K562 (cell line): ENCODE data around the gene AKAP13. TPM values are rescaled to one million over a fixed set of nuclear protein-coding genes. Genes with fewer than 3 reads are reported as not detected.

Experiments used
- ATAC-seq: fragments of 200-7000 bp; cut with Tn5 transposase; 3 replicates; pipeline ENCODE4 v1.9.1; 2020; ENCODE audit warnings: moderate library complexity
- BruUV-seq: library from RNA; stranded (reverse); fragments of 400-500 nt; replicated peaks from 2 replicates; lab custom pipeline; 2021; lab: Mats Ljungman, UMichigan
- CTCF ChIA-PET: fragments of 300-600 bp; formaldehyde crosslinking; extraction: SDS; loops from one replicate; lab custom pipeline; 2021; ENCODE audit warnings: low intra/inter-chr PET ratio; lab: Yijun Ruan, JAX
- POLR2A ChIA-PET: fragments of 300-600, 350-650 bp; sonication (Branson Sonifier 250); formaldehyde crosslinking; extraction: SDS; loops from one replicate; lab custom pipeline; 2021; ENCODE audit warnings: antibody characterized with exemption, inconsistent platforms; lab: Yijun Ruan, JAX
- DNase-seq, 4 experiments: peaks; one replicate each; pipeline versions ENCODE4 v3.0.0 to v3.0.0-alpha.2; 2011 to 2018; ENCODE audit warnings: low spot score in 3 of 4, mixed read lengths in 3 of 4; ENCODE audit errors: extremely low read depth in 1 of 4
- FAIRE-seq: peaks from 2 replicates; lab custom pipeline; 2011; peaks lifted over from hg19 to GRCh38; lab: Jason Lieb, UNC
- H2AFZ ChIP-seq: 2 replicates; pipeline ENCODE4 v1.6.0; 2011; ENCODE audit warnings: low read depth, low read length, control low read depth, inconsistent platforms
- H3K27ac ChIP-seq: fragments of 200-600 bp; 3 replicates; pipeline ENCODE4 v1.8.0; 2011; ENCODE audit warnings: low read depth, mild to moderate bottlenecking, control low read depth, inconsistent platforms, low read length, moderate library complexity, mixed read lengths; ENCODE audit errors: extremely low read depth
- H3K27me3 ChIP-seq, 2 experiments: fragments of 300-600 bp in 1 of 2; 2 replicates in 1 of 2; 3 replicates in 1 of 2; pipeline versions ENCODE4 v1.6.0 to v1.8.0; 2011; ENCODE audit warnings: inconsistent platforms in 2 of 2, low read length in 2 of 2, mild to moderate bottlenecking in 1 of 2, mixed read lengths in 1 of 2, moderate library complexity in 1 of 2; ENCODE audit not compliant: control insufficient read depth in 2 of 2, insufficient read depth in 2 of 2
- H3K36me3 ChIP-seq: fragments of 300-600 bp; 3 replicates; pipeline ENCODE4 v1.8.0; 2011; ENCODE audit warnings: mild to moderate bottlenecking, low read length, inconsistent platforms; ENCODE audit not compliant: control insufficient read depth, insufficient read depth
- H3K4me1 ChIP-seq, 2 experiments: fragments of 200-600 bp in 1 of 2; replicated peaks in 1 of 2; 2 replicates in 1 of 2; 3 replicates in 1 of 2; pipeline versions ENCODE4 v1.5.1 to v1.8.0; 2011; ENCODE audit warnings: inconsistent platforms in 2 of 2, low read length in 2 of 2, mild to moderate bottlenecking in 1 of 2, mixed read lengths in 1 of 2, moderate library complexity in 1 of 2; ENCODE audit not compliant: control insufficient read depth in 2 of 2, insufficient read depth in 2 of 2
- H3K4me2 ChIP-seq: 2 replicates; pipeline ENCODE4 v1.6.1; 2011; ENCODE audit warnings: low read length, control low read depth, inconsistent platforms, mixed read lengths; ENCODE audit not compliant: insufficient read depth
- H3K4me3 ChIP-seq: fragments of 200-600 bp; sonication (generic), shearing (Covaris generic); 2 replicates; pipeline ENCODE4 v1.5.1; 2016; ENCODE audit warnings: control low read depth, inconsistent platforms
- H3K79me2 ChIP-seq: fragments of 200-600 bp; 3 replicates; pipeline ENCODE4 v1.8.0; 2011; ENCODE audit warnings: low read length, inconsistent platforms; ENCODE audit not compliant: control insufficient read depth, insufficient read depth
- H3K9ac ChIP-seq, 2 experiments: 2 replicates each; pipeline versions ENCODE4 v1.6.0 to v1.6.1; 2011; ENCODE audit warnings: low read depth in 2 of 2, low read length in 2 of 2, control low read depth in 1 of 2, inconsistent platforms in 1 of 2, mild to moderate bottlenecking in 1 of 2, mixed read lengths in 1 of 2; ENCODE audit not compliant: insufficient read depth in 1 of 2
- H3K9me1 ChIP-seq: one replicate; pipeline ENCODE4 v1.6.0; 2011; ENCODE audit warnings: inconsistent platforms, mild to moderate bottlenecking, low read length, moderate library complexity; ENCODE audit not compliant: control insufficient read depth, insufficient read depth
- H3K9me3 ChIP-seq: replicated peaks from 2 replicates; pipeline ENCODE4 v1.5.1; 2011; ENCODE audit warnings: low read depth, low read length, inconsistent platforms; ENCODE audit not compliant: control insufficient read depth, insufficient read depth
- H4K20me1 ChIP-seq: replicated peaks from 2 replicates; pipeline ENCODE4 v1.6.1; 2011; ENCODE audit warnings: low read length, inconsistent platforms, mixed read lengths; ENCODE audit not compliant: control insufficient read depth, insufficient read depth
- BRD9 ChIP-seq: fragments of 450-650 bp; IDR thresholded peaks from 2 replicates; pipeline ENCODE4 v1.6.1; 2018; ENCODE audit warnings: low read depth; ENCODE audit not compliant: partially characterized antibody
- E2F1 ChIP-seq: sonication (generic); formaldehyde crosslinking; IDR thresholded peaks from 2 replicates; pipeline ENCODE4 v1.8.1; 2023; ENCODE audit warnings: mild to moderate bottlenecking, missing genetic modification reagents, moderate library complexity
- EGR1 ChIP-seq: fragments of 450-650 bp; conservative IDR thresholded peaks from 2 replicates; pipeline ENCODE4 v1.6.1; 2017; ENCODE audit warnings: mild to moderate bottlenecking
- HNRNPUL1 ChIP-seq: fragments of 200-400 bp; formaldehyde crosslinking; IDR thresholded peaks from 2 replicates; pipeline ENCODE4 v1.6.1; 2017; ENCODE audit warnings: low read length
- MEF2D ChIP-seq: conservative IDR thresholded peaks from 2 replicates; pipeline ENCODE4 v1.6.1; 2016; ENCODE audit warnings: low read depth, missing genetic modification characterization, missing compliant biosample characterization
- POLR2B ChIP-seq: fragments of 450-650 bp; IDR thresholded peaks from 2 replicates; pipeline ENCODE4 v1.6.1; 2018; ENCODE audit warnings: low read depth; ENCODE audit not compliant: partially characterized antibody
- SRSF1 ChIP-seq: fragments of 200-400 bp; formaldehyde crosslinking; IDR thresholded peaks from 2 replicates; pipeline ENCODE4 v1.6.1; 2017; ENCODE audit warnings: mild to moderate bottlenecking, low read depth, low read length, moderate library complexity
- TAL1 ChIP-seq: fragments of 450-650 bp; IDR thresholded peaks from 2 replicates; pipeline ENCODE4 v1.6.1; 2016; ENCODE audit warnings: mild to moderate bottlenecking
- U2AF2 ChIP-seq: fragments of 200-400 bp; formaldehyde crosslinking; optimal IDR thresholded peaks from 2 replicates; pipeline ENCODE3; 2017; ENCODE audit warnings: low read depth, mild to moderate bottlenecking, low read length
- ZNF12 ChIP-seq: sonication (generic); formaldehyde crosslinking; IDR thresholded peaks from 2 replicates; pipeline ENCODE4 v1.4.0; 2020; ENCODE audit warnings: mild to moderate bottlenecking, missing genetic modification reagents
- ZNF224 ChIP-seq: sonication (generic); formaldehyde crosslinking; IDR thresholded peaks from 2 replicates; pipeline ENCODE4 v1.8.0; 2022; ENCODE audit warnings: mild to moderate bottlenecking, missing genetic modification reagents
- ZNF57 ChIP-seq: fragments of 450-650 bp; formaldehyde crosslinking; IDR thresholded peaks from 2 replicates; pipeline ENCODE4 v1.4.0; 2020; ENCODE audit warnings: mild to moderate bottlenecking, moderate library complexity
- ZNF699 ChIP-seq: fragments of 250-450 bp; sonication (Bioruptor Pico); IDR thresholded peaks from 2 replicates; pipeline ENCODE4 v1.8.0; 2021; ENCODE audit warnings: mild to moderate bottlenecking, moderate library complexity; ENCODE audit not compliant: insufficient replicate concordance
- WGBS: fragments of 100-300 bp; shearing (Covaris generic); methylation state at CpG from one replicate; pipeline ENCODE4 v1.1.6; 2016; ENCODE audit warnings: low coverage, mixed read lengths; ENCODE audit not compliant: insufficient coverage; ENCODE audit errors: missing lambda C conversion rate; 5-methylcytosine and 5-hydroxymethylcytosine counted together
- in situ Hi-C: fragments of 300-500 bp; cut with MboI; formaldehyde crosslinking; loops from 4 replicates; pipeline ENCODE4 v1.15.0; 2018; ENCODE audit warnings: inconsistent platforms, mixed read lengths
- intact Hi-C: fragments of 100-400 bp; cut with micrococcal nuclease; formaldehyde crosslinking; loops from 2 replicates; pipeline ENCODE4 v1.14.2; 2022
- polyA plus RNA-seq, 8 experiments: library from polyadenylated mRNA; depleted of rRNA in 4 of 8; stranded (reverse) in 5 of 8; unstranded in 3 of 8; fragments of >200 nt; fragmentation: Nextera tagmentation in 2 of 8; fragmentation: Illumina TruSeq in 1 of 8; extraction: Ambion mirVana in 2 of 8; extraction: Trizol in 1 of 8; gene quantifications; 2 replicates each; pipeline versions ENCODE4 v1.2.1 to v1.2.3, GENCODE V29; 2011 to 2014; ENCODE audit warnings: inconsistent platforms in 1 of 8, missing spikeins in 1 of 8
- total RNA-seq, 7 experiments: library from RNA; depleted of rRNA in 6 of 7; stranded (reverse); fragments of >200 nt in 6 of 7; fragmentation: Illumina TruSeq in 2 of 7; extraction: Trizol in 2 of 7; gene quantifications; 2 replicates each; pipeline versions ENCODE4 v1.2.1 to v1.2.3, GENCODE V29; 2011 to 2021; ENCODE audit warnings: low replicate concordance in 1 of 7
- TF ChIP-seq, protein P1 (sequence below): fragments of 250-450 bp; sonication (Bioruptor Pico); IDR thresholded peaks from 2 replicates; pipeline ENCODE4 v1.9.0; 2021; ENCODE audit warnings: mild to moderate bottlenecking
- TF ChIP-seq, protein P2 (sequence below): fragments of 450-650 bp; formaldehyde crosslinking; IDR thresholded peaks from 2 replicates; pipeline ENCODE4 v1.4.0; 2022; ENCODE audit warnings: mild to moderate bottlenecking, moderate library complexity

The AKAP13 gene
- total and polyA plus RNA-seq, 9 of the 15 experiments (the other 6 are each of a cell fraction or from before 2014, with no cell fraction given) = 0.03 to 1.7 (median 0.42) TPM

DNA sequence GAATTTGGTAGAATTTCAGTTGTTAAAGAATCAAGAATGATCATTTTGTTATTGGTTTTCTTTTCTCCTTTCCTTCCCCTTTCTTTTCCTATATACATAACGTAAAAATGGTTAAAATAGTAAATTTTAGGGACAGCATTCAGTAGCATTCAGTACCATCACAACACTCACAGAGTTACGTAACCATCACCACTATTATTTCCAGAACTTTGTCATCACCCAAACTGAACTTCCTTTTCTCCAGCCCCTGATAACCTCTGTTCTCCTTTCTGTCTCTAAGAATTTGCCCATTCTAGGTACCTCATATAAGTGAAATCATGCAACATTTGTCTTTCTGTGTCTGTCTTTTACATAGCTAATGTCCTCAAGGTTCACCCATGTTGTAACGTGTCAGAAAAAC lies 165.3 kb downstream of the AKAP13 start:
- Histone ChIP-seq H3K27ac (no peak overlapping the region), H3K4me3 (no peak overlapping the region), H3K4me1 (no peaks in the 10 kb centered on the region), H3K27me3 (no peaks in the 10 kb centered on the region), H2AFZ (no peak overlapping the region), H3K36me3 (no peaks in the 10 kb centered on the region), H3K9me1 (no peaks in the 10 kb centered on the region), H3K9me3 (no peaks in the 10 kb centered on the region), H4K20me1 (no peaks in the 10 kb centered on the region)
- ATAC-seq = no peak
- in situ Hi-C loops = no loop called here
- CTCF ChIA-PET = no interaction called here
- 0% methylated on average over 3 of the region's 3 CpGs for WGBS
- BruUV-seq = no TSS peak
- TF ChIP-seq, protein P1, sequence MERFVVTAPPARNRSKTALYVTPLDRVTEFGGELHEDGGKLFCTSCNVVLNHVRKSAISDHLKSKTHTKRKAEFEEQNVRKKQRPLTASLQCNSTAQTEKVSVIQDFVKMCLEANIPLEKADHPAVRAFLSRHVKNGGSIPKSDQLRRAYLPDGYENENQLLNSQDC (CRISPR knock-in tag) = no peak
- TF ChIP-seq, all 486 proteins: peak for 0
- POLR2A ChIA-PET = no interaction called here
- DNase-seq (no peak), FAIRE-seq (no peak)
- no peak overlapping the region for H3K9ac ChIP-seq
- intact Hi-C loops = no loop called here
- no peak overlapping the region for H3K4me2 ChIP-seq
- H3K79me2 ChIP-seq = no peaks in the 10 kb centered on the region

DNA sequence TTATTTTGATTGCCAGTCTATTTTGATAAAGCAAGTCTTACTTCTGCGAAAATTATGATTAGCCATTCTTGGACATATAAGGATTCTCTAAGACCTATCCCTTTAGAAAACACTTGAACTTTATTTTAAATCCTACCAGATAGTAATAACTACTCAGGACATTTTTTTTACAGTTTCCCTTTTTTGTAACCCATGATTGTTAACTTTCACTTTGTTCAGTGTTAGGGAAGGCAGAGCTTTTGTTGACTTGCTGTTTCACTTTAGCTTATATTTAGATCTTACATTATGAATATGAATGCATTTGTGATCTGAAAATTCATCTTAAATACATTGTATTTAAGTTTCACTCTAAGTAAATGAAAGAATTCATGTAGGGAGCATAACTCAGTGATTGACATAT lies 167.0 kb downstream of the AKAP13 start:
- DNase-seq (no peak), ATAC-seq (no peak), FAIRE-seq (no peak)
- Histone ChIP-seq H3K4me1 (no peaks in the 10 kb centered on the region), H3K79me2 (no peaks in the 10 kb centered on the region), H3K27me3 (no peaks in the 10 kb centered on the region), H3K4me3 (no peak overlapping the region), H3K27ac (no peak overlapping the region), H3K9me1 (no peaks in the 10 kb centered on the region), H2AFZ (no peak overlapping the region), H3K36me3 (no peaks in the 10 kb centered on the region), H3K9me3 (no peaks in the 10 kb centered on the region), H4K20me1 (no peaks in the 10 kb centered on the region), H3K4me2 (no peak overlapping the region), H3K9ac (no peak overlapping the region)
- ChIA-PET POLR2A (no interaction called here), CTCF (no interaction called here)
- TF ChIP-seq TAL1 = no peak
- no peak for TF ChIP-seq EGR1
- no peak for TF ChIP-seq ZNF699
- no peak for TF ChIP-seq ZNF224
- no peak for TF ChIP-seq ZNF12 (CRISPR knock-in tag)
- TF ChIP-seq, protein P2, sequence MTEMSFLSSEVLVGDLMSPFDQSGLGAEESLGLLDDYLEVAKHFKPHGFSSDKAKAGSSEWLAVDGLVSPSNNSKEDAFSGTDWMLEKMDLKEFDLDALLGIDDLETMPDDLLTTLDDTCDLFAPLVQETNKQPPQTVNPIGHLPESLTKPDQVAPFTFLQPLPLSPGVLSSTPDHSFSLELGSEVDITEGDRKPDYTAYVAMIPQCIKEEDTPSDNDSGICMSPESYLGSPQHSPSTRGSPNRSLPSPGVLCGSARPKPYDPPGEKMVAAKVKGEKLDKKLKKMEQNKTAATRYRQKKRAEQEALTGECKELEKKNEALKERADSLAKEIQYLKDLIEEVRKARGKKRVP (CRISPR knock-in tag) = no peak
- no peak for TF ChIP-seq MEF2D
- TF ChIP-seq BRD9 = no peak
- TF ChIP-seq POLR2B = no peak
- TF ChIP-seq U2AF2 = no peak
- TF ChIP-seq E2F1 = no peak
- TF ChIP-seq HNRNPUL1 = no peak
- no peak for TF ChIP-seq SRSF1
- no peak for TF ChIP-seq ZNF57 (CRISPR knock-in tag)
- WGBS = 0% methylated on average over 1 of the region's 1 CpG
- BruUV-seq = no TSS peak
- in situ Hi-C loops = no loop called here
- intact Hi-C loops = no loop called here
